ENCODE measurements around the gene DMD.

DMD gene

DNA sequence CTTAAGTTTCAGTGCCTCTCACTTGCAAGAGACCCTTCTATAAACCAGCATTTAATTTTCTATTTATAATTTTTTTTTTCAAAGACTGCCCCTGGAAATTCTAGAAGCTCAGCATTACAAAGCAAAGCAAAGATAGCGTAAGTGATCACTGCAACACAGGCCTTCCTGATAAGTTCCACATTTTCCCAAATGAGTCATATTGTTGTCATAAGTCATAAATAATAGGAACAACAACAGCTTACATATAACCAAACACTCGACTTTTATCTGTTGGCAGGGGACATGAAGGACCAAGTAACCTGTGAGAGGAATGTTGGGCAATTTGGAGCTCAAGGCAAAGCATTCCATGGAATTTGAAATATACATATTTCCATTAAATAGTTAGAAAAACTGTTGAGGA, 815.5 kb downstream of the DMD start:
- no peak for TF ChIP-seq EZH2phosphoT487 (IDR thresholded peaks at IDR 0.05; ENCODE audit: low read depth)
- TF ChIP-seq, protein P1, sequence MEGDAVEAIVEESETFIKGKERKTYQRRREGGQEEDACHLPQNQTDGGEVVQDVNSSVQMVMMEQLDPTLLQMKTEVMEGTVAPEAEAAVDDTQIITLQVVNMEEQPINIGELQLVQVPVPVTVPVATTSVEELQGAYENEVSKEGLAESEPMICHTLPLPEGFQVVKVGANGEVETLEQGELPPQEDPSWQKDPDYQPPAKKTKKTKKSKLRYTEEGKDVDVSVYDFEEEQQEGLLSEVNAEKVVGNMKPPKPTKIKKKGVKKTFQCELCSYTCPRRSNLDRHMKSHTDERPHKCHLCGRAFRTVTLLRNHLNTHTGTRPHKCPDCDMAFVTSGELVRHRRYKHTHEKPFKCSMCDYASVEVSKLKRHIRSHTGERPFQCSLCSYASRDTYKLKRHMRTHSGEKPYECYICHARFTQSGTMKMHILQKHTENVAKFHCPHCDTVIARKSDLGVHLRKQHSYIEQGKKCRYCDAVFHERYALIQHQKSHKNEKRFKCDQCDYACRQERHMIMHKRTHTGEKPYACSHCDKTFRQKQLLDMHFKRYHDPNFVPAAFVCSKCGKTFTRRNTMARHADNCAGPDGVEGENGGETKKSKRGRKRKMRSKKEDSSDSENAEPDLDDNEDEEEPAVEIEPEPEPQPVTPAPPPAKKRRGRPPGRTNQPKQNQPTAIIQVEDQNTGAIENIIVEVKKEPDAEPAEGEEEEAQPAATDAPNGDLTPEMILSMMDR (IDR thresholded peaks at IDR 0.05; ENCODE audit: low read depth, low read length) = no peak
- H3K27me3 ChIP-seq (ENCODE audit: low read depth, low read length) = no peaks in the 10 kb centered on the region
- H3K4me1 ChIP-seq (ENCODE audit: low read length) = peaks cover 17% of the 10 kb centered on the region
- H3K36me3 ChIP-seq (replicated peaks; ENCODE audit: low read depth, low read length) = peaks cover 4% of the 10 kb centered on the region
- no peaks in the 10 kb centered on the region for H3K79me2 ChIP-seq (ENCODE audit: low read length)
- H3K9ac ChIP-seq (ENCODE audit: low read length) = no peak overlapping the region
- no peak overlapping the region for H3K4me3 ChIP-seq (ENCODE audit: low read length)
- H3K27ac ChIP-seq (ENCODE audit: low read length) = no peak overlapping the region
- H3K4me2 ChIP-seq (ENCODE audit: low read length) = no peak overlapping the region
- H2AFZ ChIP-seq (ENCODE audit: low read depth, low read length) = no peak overlapping the region
- no peaks in the 10 kb centered on the region for H3K9me3 ChIP-seq (ENCODE audit: insufficient read depth, low read length)
- H4K20me1 ChIP-seq (ENCODE audit: insufficient read depth, low read length) = no peaks in the 10 kb centered on the region

- Histone ChIP-seq H3K27ac (ENCODE audit: low read length) (no peak overlapping the region), H3K9me3 (ENCODE audit: insufficient read depth, low read length) (no peaks in the 10 kb centered on the region), H2AFZ (ENCODE audit: low read depth, low read length) (no peak overlapping the region), H3K4me2 (ENCODE audit: low read length) (no peak overlapping the region), H3K27me3 (ENCODE audit: low read depth, low read length) (no peaks in the 10 kb centered on the region), H3K79me2 (ENCODE audit: low read length) (no peaks in the 10 kb centered on the region), H3K36me3 (replicated peaks; ENCODE audit: low read depth, low read length) (no peaks in the 10 kb centered on the region), H3K9ac (ENCODE audit: low read length) (no peak overlapping the region), H3K4me3 (ENCODE audit: low read length) (no peak overlapping the region), H3K4me1 (ENCODE audit: low read length) (peaks cover 11% of the 10 kb centered on the region), H4K20me1 (ENCODE audit: insufficient read depth, low read length) (no peaks in the 10 kb centered on the region)
- TF ChIP-seq EZH2phosphoT487 (IDR thresholded peaks at IDR 0.05; ENCODE audit: low read depth) = no peak
- TF ChIP-seq, protein P1 (IDR thresholded peaks at IDR 0.05; ENCODE audit: low read depth, low read length) = no peak
These were observed 818.7 kb downstream of the DMD start for GRCh38 chrX:32392655-32393054.

GRCh38 chrX:32370456-32371205, 840.7 kb downstream of the DMD start:
- no peak overlapping the region for H3K4me3 ChIP-seq (ENCODE audit: low read length)
- H3K4me1 ChIP-seq (ENCODE audit: low read length) = peaks cover 10% of the 10 kb centered on the region
- no peaks in the 10 kb centered on the region for H3K27me3 ChIP-seq (ENCODE audit: low read depth, low read length)
- no peak overlapping the region for H3K4me2 ChIP-seq (ENCODE audit: low read length)
- no peak overlapping the region for H3K9ac ChIP-seq (ENCODE audit: low read length)
- no peaks in the 10 kb centered on the region for H4K20me1 ChIP-seq (ENCODE audit: insufficient read depth, low read length)
- no peak overlapping the region for H3K27ac ChIP-seq (ENCODE audit: low read length)
- no peak for TF ChIP-seq EZH2phosphoT487 (IDR thresholded peaks at IDR 0.05; ENCODE audit: low read depth)
- TF ChIP-seq, protein P1 (IDR thresholded peaks at IDR 0.05; ENCODE audit: low read depth, low read length) = no peak
- H3K36me3 ChIP-seq (replicated peaks; ENCODE audit: low read depth, low read length) = no peaks in the 10 kb centered on the region
- no peaks in the 10 kb centered on the region for H3K9me3 ChIP-seq (ENCODE audit: insufficient read depth, low read length)
- no peak overlapping the region for H2AFZ ChIP-seq (ENCODE audit: low read depth, low read length)
- no peaks in the 10 kb centered on the region for H3K79me2 ChIP-seq (ENCODE audit: low read length)

GRCh38 chrX:32293962-32294700, 917.2 kb downstream of the DMD start:
- Histone ChIP-seq H3K4me3 (ENCODE audit: low read length) (no peak overlapping the region), H3K79me2 (ENCODE audit: low read length) (no peaks in the 10 kb centered on the region), H3K27ac (ENCODE audit: low read length) (no peak overlapping the region), H4K20me1 (ENCODE audit: insufficient read depth, low read length) (no peaks in the 10 kb centered on the region), H3K4me2 (ENCODE audit: low read length) (no peak overlapping the region), H3K9me3 (ENCODE audit: insufficient read depth, low read length) (no peaks in the 10 kb centered on the region), H3K4me1 (ENCODE audit: low read length) (no peaks in the 10 kb centered on the region), H3K9ac (ENCODE audit: low read length) (no peak overlapping the region), H2AFZ (ENCODE audit: low read depth, low read length) (no peak overlapping the region), H3K27me3 (ENCODE audit: low read depth, low read length) (no peaks in the 10 kb centered on the region), H3K36me3 (replicated peaks; ENCODE audit: low read depth, low read length) (no peaks in the 10 kb centered on the region)
- TF ChIP-seq EZH2phosphoT487 (IDR thresholded peaks at IDR 0.05; ENCODE audit: low read depth) = no peak
- TF ChIP-seq, protein P1 (IDR thresholded peaks at IDR 0.05; ENCODE audit: low read depth, low read length) = no peak

Measured in OCI-LY3 (cell line).